Activated effector memory CD4-positive, alpha-beta T cell treated with Interleukin-2 at 50 U/mL for 16 hours (primary cell): ENCODE data around the gene METTL14.
"Not testable (repeated sequence)": the region's sequence is repeated elsewhere in the genome, so short reads cannot be mapped to it uniquely, and the experiment has no call there.

ENCODE experiments used
- DNase-seq: peaks from one replicate; pipeline ENCODE4 v3.0.0-alpha.2; 2020

METTL14 gene

DNA sequence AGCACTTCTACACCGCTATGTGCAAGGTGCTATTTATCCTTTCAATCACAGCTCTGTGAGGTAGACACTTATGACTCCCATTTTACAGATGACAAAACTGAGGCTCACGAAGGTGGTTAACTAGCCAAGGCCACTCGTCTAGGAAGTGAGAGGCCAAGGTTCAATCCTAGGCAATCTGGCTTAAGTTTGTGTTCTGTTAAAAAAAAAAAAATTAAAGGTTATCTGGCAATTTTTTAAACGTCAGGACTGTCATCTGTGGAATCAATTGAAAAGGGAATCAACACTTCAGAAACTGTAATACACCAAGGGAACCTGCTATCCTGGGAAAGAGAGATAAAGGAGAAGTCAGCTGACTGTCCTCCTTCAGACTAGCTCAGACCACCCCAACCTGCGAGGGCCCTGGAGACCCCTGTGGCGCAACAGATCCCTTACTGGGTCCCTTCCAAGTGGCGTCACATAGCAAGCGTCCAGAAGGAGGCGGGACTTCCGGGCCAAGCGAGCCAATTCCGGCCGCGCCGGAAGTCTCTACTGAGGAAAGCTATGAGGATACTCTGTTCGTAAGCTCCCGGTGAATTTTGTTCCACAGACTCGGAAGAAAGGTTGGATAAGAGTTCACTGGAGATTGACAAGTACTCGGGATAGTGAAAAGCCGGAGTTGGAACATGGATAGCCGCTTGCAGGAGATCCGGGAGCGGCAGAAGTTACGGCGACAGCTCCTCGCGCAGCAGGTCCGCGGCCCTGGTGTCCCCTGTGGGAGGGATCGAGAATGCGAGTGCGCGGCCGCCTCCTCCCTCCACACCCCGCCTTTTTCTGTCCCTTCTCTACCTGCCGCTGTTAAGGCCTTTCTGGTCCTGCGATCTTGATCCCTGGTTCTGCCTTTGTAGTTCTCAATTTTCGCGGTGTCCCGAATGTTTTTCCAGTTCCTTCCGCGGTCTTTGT lies at the start of gene METTL14:
METTL14 (plus strand) TSS at position 520 of the 939 bp plus-strand sequence; CDS start at position 663, 143 bp downstream.
- DNase-seq: peak; percentile 81

- not testable (repeated sequence) for DNase-seq
These were observed 49.1 kb upstream of the METTL14 start for GRCh38 chr4:118636126-118636525.

GRCh38 chr4:118664665-118665064 lies 20.5 kb upstream of the METTL14 start:
- not testable (repeated sequence) for DNase-seq

DNA sequence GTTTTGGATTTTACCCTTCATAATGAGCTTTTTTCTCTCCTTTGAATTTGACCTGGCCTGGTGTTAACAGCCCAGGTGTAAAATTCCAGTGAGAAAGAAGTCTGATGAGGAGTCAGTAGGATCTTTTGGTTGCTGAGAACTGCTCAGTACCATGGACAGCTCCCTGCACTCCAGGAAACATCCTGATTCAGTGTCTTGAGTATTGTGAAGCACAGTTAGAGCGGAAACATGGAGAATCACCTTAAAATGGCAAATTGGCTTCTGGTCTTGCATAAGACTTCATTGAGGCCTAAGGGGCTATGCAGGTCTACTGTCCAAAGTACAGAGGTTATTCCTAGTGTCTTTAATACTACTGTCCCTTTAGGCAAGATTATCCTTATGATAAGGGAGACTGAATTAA lies 16.0 kb upstream of the METTL14 start:
- DNase-seq: peak; percentile 6

GRCh38 chr4:118670968-118671367 lies 14.2 kb upstream of the METTL14 start:
- DNase-seq: not testable (repeated sequence)

- DNase-seq: no peak
These were observed 9.1 kb upstream of the METTL14 start for GRCh38 chr4:118676128-118676527.

DNA sequence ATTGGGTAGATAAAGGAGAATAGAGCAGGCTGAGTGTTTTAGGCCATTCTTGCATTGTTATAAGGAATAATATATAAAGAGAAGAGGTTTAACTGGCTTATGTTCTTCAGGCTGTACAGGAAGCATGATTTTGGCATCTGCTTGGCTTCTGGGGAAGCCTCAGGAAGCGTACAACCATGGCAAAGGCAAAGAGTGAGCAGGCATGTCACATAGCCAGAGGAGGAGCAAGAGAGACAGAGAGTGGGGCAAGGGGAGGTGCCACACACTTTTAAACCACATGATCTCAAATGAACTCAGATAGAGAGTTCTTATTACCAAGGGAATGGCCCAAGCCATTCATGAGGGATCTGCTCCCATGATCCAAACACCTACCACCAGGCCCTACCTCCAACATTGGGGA lies 4.4 kb upstream of the METTL14 start:
- no peak for DNase-seq

DNA sequence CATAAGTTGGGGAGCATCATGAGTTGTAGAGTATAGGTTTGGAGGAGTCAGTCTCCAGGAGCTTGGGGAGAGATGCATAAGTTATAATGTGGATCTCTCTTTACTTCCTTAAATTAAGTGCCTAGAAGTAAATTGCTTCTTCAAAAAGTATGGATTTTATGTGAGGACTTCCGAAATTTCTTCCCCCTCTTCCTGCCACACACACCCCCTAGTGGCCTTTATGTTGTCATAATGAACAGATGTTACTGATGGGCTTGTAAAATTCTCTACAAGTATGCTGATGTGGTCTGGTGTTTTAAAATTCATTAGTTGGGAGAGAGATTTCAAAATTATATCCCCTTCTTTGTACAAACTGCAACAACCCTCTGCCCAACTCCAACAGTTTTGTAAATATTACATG lies 2.3 kb upstream of the METTL14 start:
- DNase-seq: no peak

DNA sequence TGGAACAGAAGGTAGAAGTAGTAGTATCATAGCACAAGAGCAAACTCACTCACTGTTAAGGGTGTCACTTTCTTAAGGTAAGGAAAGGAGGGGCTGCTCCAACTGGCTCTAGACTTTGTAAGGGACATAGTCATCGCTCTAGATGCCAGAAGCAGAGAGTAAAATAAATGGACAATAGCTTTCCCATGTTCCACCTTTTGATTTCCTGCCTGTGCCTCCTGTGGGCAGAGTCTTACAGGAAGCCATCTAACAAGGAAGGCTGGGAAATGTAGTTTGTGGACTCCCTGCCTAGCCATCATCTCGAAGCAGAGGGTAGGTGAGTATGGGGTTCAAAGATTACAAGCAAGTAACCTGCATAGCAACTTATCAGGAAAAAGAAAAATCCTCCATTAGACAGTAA lies 1.7 kb upstream of the METTL14 start:
- no peak for DNase-seq

GRCh38 chr4:118703118-118703517 lies 17.9 kb downstream of the METTL14 start:
- DNase-seq: no peak

- no peak for DNase-seq
These were observed 25.9 kb downstream of the METTL14 start for GRCh38 chr4:118711052-118711451.

GRCh38 chr4:118712872-118713271 lies 27.7 kb downstream of the METTL14 start:
- no peak for DNase-seq

- DNase-seq: no peak
These were observed 29.5 kb downstream of the METTL14 start for GRCh38 chr4:118714682-118715081.

DNA sequence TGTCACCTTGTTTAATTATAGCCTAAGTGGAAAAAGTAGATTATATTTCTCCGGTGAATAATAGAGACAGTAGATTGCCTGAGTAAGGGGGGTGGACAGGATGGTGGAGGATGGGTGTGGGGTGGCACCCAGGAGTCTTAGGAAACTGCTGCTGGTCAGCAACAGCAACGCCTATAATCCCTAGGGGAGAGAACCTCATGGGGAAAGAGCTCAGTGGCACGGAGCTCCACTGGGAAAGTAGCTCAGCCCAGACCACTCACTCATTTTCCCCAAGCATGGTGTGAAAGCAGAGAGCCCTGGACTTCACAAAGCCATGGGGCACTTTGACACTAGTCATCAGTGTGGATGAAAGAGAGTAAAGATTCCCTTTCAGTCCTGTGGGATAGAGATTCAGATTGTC lies 31.1 kb downstream of the METTL14 start:
- no peak for DNase-seq

DNA sequence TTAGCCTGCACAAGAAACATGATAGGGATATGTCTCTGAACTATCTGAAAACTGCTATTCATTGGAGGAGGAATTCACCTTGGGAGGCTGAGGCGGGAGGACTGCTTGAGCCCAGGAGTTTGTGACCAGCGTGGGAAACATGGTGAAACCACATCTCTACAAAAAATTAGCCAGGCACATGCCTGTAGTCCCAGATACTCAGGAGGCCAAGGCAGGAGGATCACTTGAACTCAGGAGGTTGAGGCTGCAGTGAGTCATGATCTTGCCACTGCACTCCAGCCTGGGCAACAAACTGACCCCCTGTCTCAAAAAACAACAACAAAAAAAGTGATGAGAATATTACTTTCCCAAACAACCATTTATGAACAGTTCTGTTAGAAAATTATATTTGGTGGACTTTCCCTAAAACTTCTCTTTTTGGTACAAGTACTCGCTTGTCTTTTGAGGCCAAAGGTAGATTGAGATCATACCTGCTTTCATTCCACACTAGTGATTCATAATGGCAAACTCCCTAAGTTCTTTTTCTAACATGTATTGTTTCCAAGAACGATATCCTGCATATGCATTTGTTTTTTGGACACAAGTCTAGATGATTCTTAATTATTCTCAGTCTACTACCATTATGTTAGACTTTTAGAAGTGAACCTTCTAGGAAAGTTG lies 33.4 kb downstream of the METTL14 start:
- DNase-seq: no peak

GRCh38 chr4:118721752-118722151 lies 36.6 kb downstream of the METTL14 start:
- no peak for DNase-seq

GRCh38 chr4:118723369-118723768 lies 38.2 kb downstream of the METTL14 start:
- DNase-seq: no peak

GRCh38 chr4:118727360-118727759 lies 42.2 kb downstream of the METTL14 start:
- no peak for DNase-seq

GRCh38 chr4:118729287-118730286 lies 44.4 kb downstream of the METTL14 start:
- no peak for DNase-seq

DNA sequence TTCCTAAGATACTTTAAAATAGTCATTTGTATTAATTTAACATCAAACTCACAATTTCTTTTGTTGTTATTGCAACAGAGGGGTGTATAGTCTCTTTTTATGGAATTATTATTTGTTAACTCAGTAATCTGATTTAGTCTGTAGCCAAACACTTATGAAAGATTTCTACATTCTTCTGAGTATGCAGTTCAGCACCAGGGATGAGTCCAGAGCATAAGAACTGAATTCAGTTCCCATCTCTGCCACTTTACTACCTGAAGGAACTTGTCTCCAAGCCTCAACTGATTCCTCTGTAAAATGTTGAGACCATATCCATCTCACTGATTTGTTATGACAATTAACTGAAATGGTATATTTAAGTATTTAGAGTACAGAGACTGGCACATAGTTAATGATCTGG lies 45.5 kb downstream of the METTL14 start:
- no peak for DNase-seq

DNA sequence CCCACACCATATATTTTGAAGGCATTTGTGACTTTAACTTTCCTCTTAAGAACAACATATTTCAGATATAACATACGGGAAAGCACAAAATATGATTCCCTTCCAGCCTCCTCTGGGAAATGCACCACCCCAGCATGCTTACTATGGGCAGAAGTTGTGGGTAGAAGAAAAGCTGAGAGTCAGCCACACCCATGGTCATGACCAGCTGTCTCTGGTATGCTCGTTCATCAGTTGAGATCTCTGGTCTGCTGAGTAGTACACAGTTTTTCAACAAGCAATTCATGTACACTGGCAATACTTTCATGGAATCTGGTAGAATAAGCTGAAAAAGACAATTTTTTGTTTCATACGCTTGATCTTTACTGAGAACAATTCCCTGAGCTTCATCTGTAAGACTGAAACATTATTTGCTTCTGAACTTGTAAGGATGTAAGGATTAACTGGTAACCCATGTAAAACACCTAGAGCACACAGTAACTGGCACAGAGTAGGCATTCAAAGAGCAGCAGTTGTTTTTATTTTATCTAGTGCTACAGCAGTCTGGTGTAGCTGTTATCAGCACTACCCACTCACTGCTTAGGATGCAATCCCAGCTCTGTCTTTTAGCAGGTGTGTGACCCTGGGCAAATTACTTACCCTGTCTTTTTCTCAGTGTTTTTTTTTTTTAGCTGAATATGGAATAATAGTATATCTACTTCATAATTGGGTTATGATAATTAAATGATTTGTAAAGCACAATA lies 47.6 kb downstream of the METTL14 start:
- DNase-seq: no peak
